HepG2 (cell line): ENCODE measurements around the gene PPM1H. TPM values are rescaled to one million over a fixed set of nuclear protein-coding genes. Genes with fewer than 3 reads are reported as not detected.

Experiments used
- ASH2L ChIP-seq: fragments of 300-600, 200-600 bp; sonication (generic); IDR thresholded peaks from 2 replicates; pipeline ENCODE4 v1.7.0; 2017; ENCODE audit warnings: low read depth, mild to moderate bottlenecking, moderate library complexity, mixed read lengths, low read length; ENCODE audit not compliant: insufficient read length
- ELF4 ChIP-seq: sonication (generic); formaldehyde crosslinking; IDR thresholded peaks from 2 replicates; pipeline ENCODE4 v1.5.0; 2020; ENCODE audit warnings: missing genetic modification reagents, mild to moderate bottlenecking, moderate library complexity, borderline replicate concordance
- ESRRA ChIP-seq: sonication (generic); formaldehyde crosslinking; IDR thresholded peaks from 2 replicates; pipeline ENCODE4 v1.5.1; 2020; ENCODE audit warnings: mild to moderate bottlenecking, low read depth, missing genetic modification reagents
- FOSL1 ChIP-seq: sonication (generic); formaldehyde crosslinking; IDR thresholded peaks from 2 replicates; pipeline ENCODE4 v1.9.0; 2021; ENCODE audit warnings: missing genetic modification reagents, borderline replicate concordance
- GLMP ChIP-seq: sonication (generic); formaldehyde crosslinking; IDR thresholded peaks from 2 replicates; pipeline ENCODE4 v1.9.0; 2021; ENCODE audit warnings: missing genetic modification reagents, mild to moderate bottlenecking, borderline replicate concordance
- MAZ ChIP-seq, 2 experiments: sonication (generic) in 1 of 2; formaldehyde crosslinking in 1 of 2; IDR thresholded peaks; 2 replicates each; pipeline versions ENCODE4 v1.5.0 to v1.6.1; 2012 to 2020; ENCODE audit warnings: low read depth in 2 of 2, mild to moderate bottlenecking in 2 of 2, borderline replicate concordance in 1 of 2, improper control_type of control experiment in 1 of 2, low read length in 1 of 2, missing genetic modification reagents in 1 of 2, moderate library complexity in 1 of 2
- NFKB2 ChIP-seq: sonication (generic); formaldehyde crosslinking; IDR thresholded peaks from 2 replicates; pipeline ENCODE4 v1.4.0; 2020; ENCODE audit warnings: missing genetic modification reagents, borderline replicate concordance
- PHF20 ChIP-seq: sonication (generic); formaldehyde crosslinking; IDR thresholded peaks from 2 replicates; pipeline ENCODE4 v1.5.0; 2020; ENCODE audit warnings: mild to moderate bottlenecking, missing genetic modification reagents
- PRMT3 ChIP-seq: sonication (generic); formaldehyde crosslinking; IDR thresholded peaks from 2 replicates; pipeline ENCODE4 v1.8.1; 2022; ENCODE audit warnings: low read depth, mild to moderate bottlenecking, moderate library complexity, missing genetic modification reagents, borderline replicate concordance
- SATB2 ChIP-seq: sonication (generic); formaldehyde crosslinking; IDR thresholded peaks from 2 replicates; pipeline ENCODE4 v1.5.0; 2020; ENCODE audit warnings: missing genetic modification reagents
- TCF12 ChIP-seq, 2 experiments: fragments of 450-650 bp in 1 of 2; sonication (generic) in 1 of 2; formaldehyde crosslinking in 1 of 2; IDR thresholded peaks; 2 replicates each; pipeline versions ENCODE4 v1.6.1 to v1.8.0; 2017 to 2022; ENCODE audit warnings: antibody characterized with exemption in 1 of 2, mild to moderate bottlenecking in 1 of 2, missing genetic modification reagents in 1 of 2, moderate library complexity in 1 of 2
- ZBTB34 ChIP-seq: sonication (generic); formaldehyde crosslinking; IDR thresholded peaks from 2 replicates; pipeline ENCODE4 v1.8.0; 2022; ENCODE audit warnings: mild to moderate bottlenecking, missing genetic modification reagents
- ZBTB38 ChIP-seq: sonication (generic); formaldehyde crosslinking; IDR thresholded peaks from 2 replicates; pipeline ENCODE4 v1.5.1; 2020; ENCODE audit warnings: mild to moderate bottlenecking, missing genetic modification reagents
- ZNF225 ChIP-seq: sonication (generic); formaldehyde crosslinking; IDR thresholded peaks from 2 replicates; pipeline ENCODE4 v1.4.0; 2020; ENCODE audit warnings: mild to moderate bottlenecking, missing genetic modification reagents
- ZNF260 ChIP-seq: sonication (generic); formaldehyde crosslinking; IDR thresholded peaks from 2 replicates; pipeline ENCODE4 v1.4.0; 2020; ENCODE audit warnings: missing genetic modification reagents, low read depth, mild to moderate bottlenecking, borderline replicate concordance
- ZNF382 ChIP-seq: sonication (generic); formaldehyde crosslinking; IDR thresholded peaks from 2 replicates; pipeline ENCODE4 v1.5.0; 2020; ENCODE audit warnings: missing genetic modification reagents, mild to moderate bottlenecking, borderline replicate concordance
- ZNF44 ChIP-seq: sonication (generic); formaldehyde crosslinking; IDR thresholded peaks from 2 replicates; pipeline ENCODE4 v1.5.1; 2020; ENCODE audit warnings: mild to moderate bottlenecking, missing genetic modification reagents
- ZNF460 ChIP-seq: sonication (generic); formaldehyde crosslinking; IDR thresholded peaks from 2 replicates; pipeline ENCODE4 v1.5.1; 2020; ENCODE audit warnings: missing genetic modification reagents, mild to moderate bottlenecking, borderline replicate concordance
- ZNF670 ChIP-seq: sonication (generic); formaldehyde crosslinking; IDR thresholded peaks from 2 replicates; pipeline ENCODE4 v1.8.0; 2022; ENCODE audit warnings: mild to moderate bottlenecking, missing genetic modification reagents, borderline replicate concordance
- polyA plus RNA-seq, 8 experiments: library from polyadenylated mRNA; depleted of rRNA in 3 of 8; stranded (reverse) in 7 of 8; unstranded in 1 of 8; fragments of >200 nt; fragmentation: Illumina TruSeq in 4 of 8; extraction: Trizol in 4 of 8; gene quantifications; 2 replicates each; pipeline versions ENCODE4 v1.2.1 to v1.2.3, GENCODE V29; 2011 to 2016; ENCODE audit warnings: low read depth in 4 of 8, missing spikeins in 1 of 8, mixed read lengths in 1 of 8; ENCODE audit not compliant: insufficient read depth in 1 of 8
- total RNA-seq, 5 experiments: library from RNA; depleted of rRNA; stranded (reverse); fragments of >200 nt; fragmentation: Illumina TruSeq; extraction: Trizol; gene quantifications; 2 replicates each; pipeline ENCODE4 v1.2.3, GENCODE V29; 2016; ENCODE audit warnings: low read depth in 1 of 5
- TF ChIP-seq, protein P1 (sequence below): IDR thresholded peaks from 2 replicates; pipeline ENCODE4 v1.6.1; 2016; ENCODE audit warnings: low read depth
- TF ChIP-seq, protein P2 (sequence below): sonication (generic); formaldehyde crosslinking; IDR thresholded peaks from 2 replicates; pipeline ENCODE4 v1.9.0; 2022; ENCODE audit warnings: low read depth, missing genetic modification reagents

PPM1H gene
- total and polyA plus RNA-seq, 2 of the 13 experiments (the other 11 are each of a cell fraction or from before 2014, with no cell fraction given): 29.1 to 38.1 TPM

DNA sequence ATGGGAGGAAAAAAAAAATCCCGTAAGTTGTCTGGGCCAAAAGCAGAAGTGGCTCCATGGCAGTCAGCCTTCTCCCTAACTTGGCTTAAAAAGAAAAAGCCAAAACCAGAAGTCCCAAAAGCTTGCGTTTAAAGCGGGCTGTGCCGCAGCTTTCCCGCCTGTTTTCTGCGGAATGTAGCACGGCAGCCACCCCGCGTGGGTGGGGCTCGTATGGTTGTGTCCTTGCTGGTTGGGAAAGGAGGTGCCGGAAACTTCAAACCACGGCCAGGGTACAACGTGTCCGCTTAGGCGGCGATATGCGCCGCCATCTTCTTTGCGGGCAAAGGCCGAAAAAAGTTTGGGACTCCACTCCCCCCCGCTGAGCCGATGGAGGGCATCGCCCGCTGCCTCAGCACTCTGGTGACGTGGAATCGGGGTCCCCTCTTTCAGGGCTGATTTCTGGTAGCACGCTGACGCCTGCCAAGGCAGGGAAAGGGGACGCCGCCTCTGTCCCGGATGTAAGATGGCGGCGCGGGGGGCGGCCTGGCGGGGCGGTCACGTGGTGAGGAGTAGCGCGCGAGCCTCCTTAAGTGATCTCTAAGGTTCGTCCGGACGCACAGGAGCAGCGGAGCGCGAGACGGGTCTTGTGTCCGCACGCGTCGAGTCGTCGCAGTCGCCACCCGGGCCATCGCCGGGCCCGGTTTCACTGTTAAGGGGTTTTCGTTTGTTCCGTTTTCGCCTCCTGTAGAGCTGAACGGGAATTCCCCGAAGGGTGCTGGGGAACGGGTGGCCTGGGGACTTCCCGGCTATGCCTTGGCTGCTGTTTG, 332.5 kb downstream of the PPM1H start (continued):
- no peak; the same call in 1 of the 2 replicates for TF ChIP-seq ZNF460 (CRISPR knock-in tag)
- no peak for TF ChIP-seq ZNF670
- no peak for TF ChIP-seq TCF12 (IDR thresholded peaks at IDR 0.05)
- peak; percentile 27; the same call in 1 of the 2 replicates for TF ChIP-seq TCF12 (CRISPR knock-in tag; IDR thresholded peaks at IDR 0.05)
- peak; percentile 50 for TF ChIP-seq ELF4
- TF ChIP-seq ZNF225 (CRISPR knock-in tag): peak; percentile 40; the same call in 1 of the 2 replicates
- TF ChIP-seq SATB2 (CRISPR knock-in tag): peak; percentile 52; the same call in 1 of the 2 replicates
- no peak for TF ChIP-seq ZNF382 (CRISPR knock-in tag)
- peak; percentile 84; the same call in 1 of the 2 replicates for TF ChIP-seq PRMT3 (CRISPR knock-in tag)
- peak; percentile 87; the same call in 1 of the 2 replicates for TF ChIP-seq ZNF44
- TF ChIP-seq ASH2L: peak; percentile 93
- TF ChIP-seq ZBTB38 (CRISPR knock-in tag): peak; percentile 71
- TF ChIP-seq FOSL1: no peak
- no peak for TF ChIP-seq MAZ (IDR thresholded peaks at IDR 0.05; ENCODE audit: borderline replicate concordance, low read depth, low read length)
- no peak; the same call in 1 of the 2 replicates for TF ChIP-seq MAZ (CRISPR knock-in tag; IDR thresholded peaks at IDR 0.05; ENCODE audit: low read depth)
- peak; percentile 18; the same call in 1 of the 2 replicates for TF ChIP-seq ZBTB34 (CRISPR knock-in tag)
- TF ChIP-seq ESRRA (CRISPR knock-in tag): no peak
- TF ChIP-seq NFKB2 (CRISPR knock-in tag): peak; percentile 89
- peak; percentile 67 for TF ChIP-seq PHF20
- TF ChIP-seq ZNF260: no peak
- no peak for TF ChIP-seq GLMP (CRISPR knock-in tag)
- TF ChIP-seq, protein P1, sequence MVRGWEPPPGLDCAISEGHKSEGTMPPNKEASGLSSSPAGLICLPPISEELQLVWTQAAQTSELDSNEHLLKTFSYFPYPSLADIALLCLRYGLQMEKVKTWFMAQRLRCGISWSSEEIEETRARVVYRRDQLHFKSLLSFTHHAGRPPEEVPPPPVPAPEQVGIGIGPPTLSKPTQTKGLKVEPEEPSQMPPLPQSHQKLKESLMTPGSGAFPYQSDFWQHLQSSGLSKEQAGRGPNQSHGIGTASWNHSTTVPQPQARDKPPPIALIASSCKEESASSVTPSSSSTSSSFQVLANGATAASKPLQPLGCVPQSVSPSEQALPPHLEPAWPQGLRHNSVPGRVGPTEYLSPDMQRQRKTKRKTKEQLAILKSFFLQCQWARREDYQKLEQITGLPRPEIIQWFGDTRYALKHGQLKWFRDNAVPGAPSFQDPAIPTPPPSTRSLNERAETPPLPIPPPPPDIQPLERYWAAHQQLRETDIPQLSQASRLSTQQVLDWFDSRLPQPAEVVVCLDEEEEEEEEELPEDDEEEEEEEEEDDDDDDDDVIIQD (CRISPR knock-in tag): peak; percentile 46; the same call in 1 of the 2 replicates
- TF ChIP-seq, protein P2, sequence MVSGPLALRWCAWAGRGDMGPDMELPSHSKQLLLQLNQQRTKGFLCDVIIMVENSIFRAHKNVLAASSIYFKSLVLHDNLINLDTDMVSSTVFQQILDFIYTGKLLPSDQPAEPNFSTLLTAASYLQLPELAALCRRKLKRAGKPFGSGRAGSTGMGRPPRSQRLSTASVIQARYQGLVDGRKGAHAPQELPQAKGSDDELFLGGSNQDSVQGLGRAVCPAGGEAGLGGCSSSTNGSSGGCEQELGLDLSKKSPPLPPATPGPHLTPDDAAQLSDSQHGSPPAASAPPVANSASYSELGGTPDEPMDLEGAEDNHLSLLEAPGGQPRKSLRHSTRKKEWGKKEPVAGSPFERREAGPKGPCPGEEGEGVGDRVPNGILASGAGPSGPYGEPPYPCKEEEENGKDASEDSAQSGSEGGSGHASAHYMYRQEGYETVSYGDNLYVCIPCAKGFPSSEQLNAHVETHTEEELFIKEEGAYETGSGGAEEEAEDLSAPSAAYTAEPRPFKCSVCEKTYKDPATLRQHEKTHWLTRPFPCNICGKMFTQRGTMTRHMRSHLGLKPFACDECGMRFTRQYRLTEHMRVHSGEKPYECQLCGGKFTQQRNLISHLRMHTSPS (CRISPR knock-in tag): peak; percentile 39; the same call in 1 of the 2 replicates
